Neural cell (in vitro differentiated cells): ENCODE measurements around the gene CNTN6. TPM values are rescaled to one million over a fixed set of nuclear protein-coding genes. Genes with fewer than 3 reads are reported as not detected.

Experiments
- H2AFZ ChIP-seq: fragments of 200-600, 300-800 bp; sonication (generic), shearing (Covaris generic); 2 replicates; pipeline ENCODE4 v1.6.0; 2014; ENCODE audit warnings: low read depth, mild to moderate bottlenecking, antibody characterized with exemption, low read length, moderate library complexity
- H3F3A ChIP-seq: fragments of 200-600 bp; shearing (Covaris generic); 2 replicates; pipeline ENCODE4 v1.6.1; 2016; ENCODE audit warnings: mild to moderate bottlenecking, moderate library complexity, mixed read lengths, antibody characterized with exemption, low read length; ENCODE audit not compliant: insufficient read depth, poor library complexity, severe bottlenecking
- H3K27ac ChIP-seq: fragments of 200-600, 300-800 bp; sonication (generic), shearing (Covaris generic); 2 replicates; pipeline ENCODE4 v1.5.1; 2014; ENCODE audit warnings: mild to moderate bottlenecking, low read length, moderate library complexity
- H3K27me3 ChIP-seq: fragments of 300-800, 200-600 bp; sonication (generic), shearing (Covaris generic); 2 replicates; pipeline ENCODE4 v1.6.0; 2014; ENCODE audit warnings: mild to moderate bottlenecking, low read depth, low read length, moderate library complexity; ENCODE audit not compliant: insufficient read depth
- H3K36me3 ChIP-seq: fragments of 300-800, 200-600 bp; sonication (generic), shearing (Covaris generic); 2 replicates; pipeline ENCODE4 v1.5.1; 2014; ENCODE audit warnings: mild to moderate bottlenecking, antibody characterized with exemption, low read length, moderate library complexity; ENCODE audit not compliant: insufficient read depth
- H3K4me2 ChIP-seq: fragments of 300-800, 200-600 bp; sonication (generic), shearing (Covaris generic); 2 replicates; pipeline ENCODE4 v1.6.0; 2014; ENCODE audit warnings: mild to moderate bottlenecking, low read length
- H3K4me3 ChIP-seq: fragments of 300-800, 200-600 bp; sonication (generic), shearing (Covaris generic); 2 replicates; pipeline ENCODE4 v1.5.1; 2014; ENCODE audit warnings: mild to moderate bottlenecking, low read length, moderate library complexity
- H3K79me2 ChIP-seq: fragments of 200-600 bp; shearing (Covaris generic); replicated peaks from 2 replicates; pipeline ENCODE4 v1.6.0; 2014; ENCODE audit warnings: mild to moderate bottlenecking, low read length, moderate library complexity; ENCODE audit not compliant: insufficient read depth
- H3K9ac ChIP-seq: fragments of 300-800, 200-600 bp; sonication (generic), shearing (Covaris generic); 2 replicates; pipeline ENCODE4 v1.6.1; 2016; ENCODE audit warnings: mild to moderate bottlenecking, low read length, mixed read lengths
- H3K9me2 ChIP-seq: fragments of 200-600 bp; shearing (Covaris generic); 2 replicates; pipeline ENCODE4 v1.6.1; 2016; ENCODE audit warnings: mild to moderate bottlenecking, low read length, mixed read lengths; ENCODE audit not compliant: insufficient read depth
- H3K9me3 ChIP-seq: fragments of 200-600, 300-800 bp; sonication (generic), shearing (Covaris generic); 2 replicates; pipeline ENCODE4 v1.6.1; 2016; ENCODE audit warnings: mild to moderate bottlenecking, mixed run types, low read length, moderate library complexity, mixed read lengths
- H4K20me1 ChIP-seq: fragments of 200-600 bp; shearing (Covaris generic); 2 replicates; pipeline ENCODE4 v1.6.1; 2016; ENCODE audit warnings: mild to moderate bottlenecking, mixed run types; ENCODE audit not compliant: insufficient read depth
- EP300 ChIP-seq: fragments of 450-650 bp; conservative IDR thresholded peaks from 2 replicates; pipeline ENCODE4 v1.6.1; 2014; ENCODE audit warnings: antibody characterized with exemption, mild to moderate bottlenecking, moderate library complexity; ENCODE audit not compliant: poor library complexity, severe bottlenecking
- EZH2 ChIP-seq: fragments of 200-600, 300-800 bp; shearing (Covaris generic), sonication (generic); IDR thresholded peaks from 2 replicates; pipeline ENCODE4 v1.6.1; 2014; ENCODE audit warnings: antibody characterized with exemption, low read length, borderline replicate concordance, mild to moderate bottlenecking; ENCODE audit not compliant: insufficient read depth, poor library complexity, severe bottlenecking
- MXI1 ChIP-seq: fragments of 450-650 bp; conservative IDR thresholded peaks from 2 replicates; pipeline ENCODE4 v1.6.1; 2014; ENCODE audit warnings: antibody characterized with exemption, mild to moderate bottlenecking; ENCODE audit not compliant: poor library complexity, severe bottlenecking
- POLR2AphosphoS5 ChIP-seq: IDR thresholded peaks from 2 replicates; pipeline ENCODE4 v1.6.1; 2012
- RAD21 ChIP-seq: fragments of 450-650 bp; conservative IDR thresholded peaks from 2 replicates; pipeline ENCODE4 v1.6.1; 2014; ENCODE audit warnings: antibody characterized with exemption, mild to moderate bottlenecking, moderate library complexity
- SMC3 ChIP-seq: fragments of 450-650 bp; conservative IDR thresholded peaks from 2 replicates; pipeline ENCODE4 v1.6.1; 2014; ENCODE audit warnings: antibody characterized with exemption, mild to moderate bottlenecking, moderate library complexity; ENCODE audit not compliant: poor library complexity
- TAF1 ChIP-seq: IDR thresholded peaks from 2 replicates; pipeline ENCODE4 v1.6.1; 2012; ENCODE audit warnings: low read depth
- polyA minus RNA-seq: library from RNA; depleted of rRNA, polyadenylated mRNA; stranded (reverse); fragments of >200 nt; gene quantifications from 2 replicates; pipeline ENCODE4 v1.2.3, GENCODE V29; 2014
- polyA plus RNA-seq: library from polyadenylated mRNA; depleted of rRNA; stranded (reverse); fragments of >200 nt; gene quantifications from 2 replicates; pipeline ENCODE4 v1.2.3, GENCODE V29; 2014
- TF ChIP-seq, protein P1 (sequence below): fragments of 450-650 bp; IDR thresholded peaks from 2 replicates; pipeline ENCODE4 v1.5.1; 2014; ENCODE audit warnings: antibody characterized with exemption, mild to moderate bottlenecking, moderate library complexity; ENCODE audit not compliant: poor library complexity, severe bottlenecking
- TF ChIP-seq, protein P2 (sequence below): IDR thresholded peaks from 2 replicates; pipeline ENCODE4 v1.6.1; 2012; ENCODE audit warnings: borderline replicate concordance

The CNTN6 gene
- polyA plus RNA-seq, result 1.7 and 1.8 TPM in 2 replicates
- 5.8 and 8.2 TPM in 2 replicates for polyA minus RNA-seq

DNA sequence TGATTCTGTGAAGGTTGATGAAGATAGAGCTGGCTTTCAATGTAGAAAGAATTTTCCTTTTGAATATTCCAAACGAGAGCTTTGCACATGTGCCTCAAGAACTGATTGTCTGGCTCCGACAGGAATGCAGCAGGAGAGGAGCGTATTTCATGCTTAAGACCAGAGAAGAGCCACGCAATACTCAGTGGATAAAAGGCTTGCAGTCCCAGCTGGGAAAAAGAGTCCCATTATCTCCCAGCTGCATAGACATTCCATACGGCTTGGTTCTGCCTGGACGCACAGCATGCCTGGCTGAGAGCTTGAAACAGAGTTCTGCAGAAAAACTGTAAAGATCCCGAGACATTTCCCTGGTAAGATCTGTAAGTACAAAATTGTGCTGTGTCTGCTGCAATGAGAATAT, at the start of gene CNTN6:
Gene CNTN6, plus strand, starts transcription at position 254 of the 400 bp plus-strand sequence. CDS start 54,985 bp downstream, outside the sequence.
- peak within 1 kb of the TSS; percentile 59 for H3K27ac ChIP-seq
- no peaks in the 10 kb centered on the region for H3K9me3 ChIP-seq
- peak within 1 kb of the TSS; percentile 37 for H2AFZ ChIP-seq

DNA sequence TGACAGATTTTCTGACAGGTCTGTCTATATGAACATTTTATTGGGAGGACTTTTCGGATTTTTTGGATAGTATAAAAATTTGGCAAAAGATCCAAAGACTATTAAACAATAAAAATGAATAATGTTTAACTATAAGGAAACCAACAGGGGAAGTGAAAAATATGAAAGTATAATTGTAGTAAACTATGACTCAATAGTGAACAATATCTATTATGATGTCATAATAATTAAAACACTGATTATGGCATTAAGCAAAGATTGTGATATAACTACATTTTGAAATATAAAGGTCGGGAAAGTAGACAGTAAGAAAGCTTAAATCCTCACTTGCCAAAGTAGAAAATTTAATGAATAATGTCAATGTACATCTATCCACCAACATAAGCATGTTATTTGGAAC, 44.3 kb upstream of the CNTN6 start:
- TF ChIP-seq EP300 (no peak), EZH2 (no peak), SMC3 (no peak), TAF1 (no peak), MXI1 (no peak), POLR2AphosphoS5 (no peak), RAD21 (no peak)
- TF ChIP-seq, protein P1, sequence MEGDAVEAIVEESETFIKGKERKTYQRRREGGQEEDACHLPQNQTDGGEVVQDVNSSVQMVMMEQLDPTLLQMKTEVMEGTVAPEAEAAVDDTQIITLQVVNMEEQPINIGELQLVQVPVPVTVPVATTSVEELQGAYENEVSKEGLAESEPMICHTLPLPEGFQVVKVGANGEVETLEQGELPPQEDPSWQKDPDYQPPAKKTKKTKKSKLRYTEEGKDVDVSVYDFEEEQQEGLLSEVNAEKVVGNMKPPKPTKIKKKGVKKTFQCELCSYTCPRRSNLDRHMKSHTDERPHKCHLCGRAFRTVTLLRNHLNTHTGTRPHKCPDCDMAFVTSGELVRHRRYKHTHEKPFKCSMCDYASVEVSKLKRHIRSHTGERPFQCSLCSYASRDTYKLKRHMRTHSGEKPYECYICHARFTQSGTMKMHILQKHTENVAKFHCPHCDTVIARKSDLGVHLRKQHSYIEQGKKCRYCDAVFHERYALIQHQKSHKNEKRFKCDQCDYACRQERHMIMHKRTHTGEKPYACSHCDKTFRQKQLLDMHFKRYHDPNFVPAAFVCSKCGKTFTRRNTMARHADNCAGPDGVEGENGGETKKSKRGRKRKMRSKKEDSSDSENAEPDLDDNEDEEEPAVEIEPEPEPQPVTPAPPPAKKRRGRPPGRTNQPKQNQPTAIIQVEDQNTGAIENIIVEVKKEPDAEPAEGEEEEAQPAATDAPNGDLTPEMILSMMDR, result no peak
- TF ChIP-seq, protein P2, sequence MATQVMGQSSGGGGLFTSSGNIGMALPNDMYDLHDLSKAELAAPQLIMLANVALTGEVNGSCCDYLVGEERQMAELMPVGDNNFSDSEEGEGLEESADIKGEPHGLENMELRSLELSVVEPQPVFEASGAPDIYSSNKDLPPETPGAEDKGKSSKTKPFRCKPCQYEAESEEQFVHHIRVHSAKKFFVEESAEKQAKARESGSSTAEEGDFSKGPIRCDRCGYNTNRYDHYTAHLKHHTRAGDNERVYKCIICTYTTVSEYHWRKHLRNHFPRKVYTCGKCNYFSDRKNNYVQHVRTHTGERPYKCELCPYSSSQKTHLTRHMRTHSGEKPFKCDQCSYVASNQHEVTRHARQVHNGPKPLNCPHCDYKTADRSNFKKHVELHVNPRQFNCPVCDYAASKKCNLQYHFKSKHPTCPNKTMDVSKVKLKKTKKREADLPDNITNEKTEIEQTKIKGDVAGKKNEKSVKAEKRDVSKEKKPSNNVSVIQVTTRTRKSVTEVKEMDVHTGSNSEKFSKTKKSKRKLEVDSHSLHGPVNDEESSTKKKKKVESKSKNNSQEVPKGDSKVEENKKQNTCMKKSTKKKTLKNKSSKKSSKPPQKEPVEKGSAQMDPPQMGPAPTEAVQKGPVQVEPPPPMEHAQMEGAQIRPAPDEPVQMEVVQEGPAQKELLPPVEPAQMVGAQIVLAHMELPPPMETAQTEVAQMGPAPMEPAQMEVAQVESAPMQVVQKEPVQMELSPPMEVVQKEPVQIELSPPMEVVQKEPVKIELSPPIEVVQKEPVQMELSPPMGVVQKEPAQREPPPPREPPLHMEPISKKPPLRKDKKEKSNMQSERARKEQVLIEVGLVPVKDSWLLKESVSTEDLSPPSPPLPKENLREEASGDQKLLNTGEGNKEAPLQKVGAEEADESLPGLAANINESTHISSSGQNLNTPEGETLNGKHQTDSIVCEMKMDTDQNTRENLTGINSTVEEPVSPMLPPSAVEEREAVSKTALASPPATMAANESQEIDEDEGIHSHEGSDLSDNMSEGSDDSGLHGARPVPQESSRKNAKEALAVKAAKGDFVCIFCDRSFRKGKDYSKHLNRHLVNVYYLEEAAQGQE, result no peak
- no peaks in the 10 kb centered on the region for H3K27me3 ChIP-seq
- H4K20me1 ChIP-seq, result no peaks in the 10 kb centered on the region
- H3K36me3 ChIP-seq, result no peaks in the 10 kb centered on the region
- H3K79me2 ChIP-seq, result no peaks in the 10 kb centered on the region
- H2AFZ ChIP-seq, result no peak overlapping the region
- no peak overlapping the region for H3K9ac ChIP-seq
- no peaks in the 10 kb centered on the region for H3F3A ChIP-seq
- H3K4me3 ChIP-seq, result no peak overlapping the region
- no peak overlapping the region for H3K4me2 ChIP-seq
- no peaks in the 10 kb centered on the region for H3K9me3 ChIP-seq
- no peaks in the 10 kb centered on the region for H3K9me2 ChIP-seq
- no peak overlapping the region for H3K27ac ChIP-seq

More for the DNA sequence above, at the start of gene CNTN6:
- Histone ChIP-seq H3F3A (peaks cover 3% of the 10 kb centered on the region), H3K4me2 (peak within 1 kb of the TSS; percentile 63), H3K27me3 (no peaks in the 10 kb centered on the region), H4K20me1 (no peaks in the 10 kb centered on the region), H3K9me2 (no peaks in the 10 kb centered on the region), H3K79me2 (no peaks in the 10 kb centered on the region), H3K36me3 (no peaks in the 10 kb centered on the region), H3K9ac (peak within 1 kb of the TSS; percentile 47), H3K4me3 (peak within 1 kb of the TSS; percentile 58)
- TF ChIP-seq, protein P2, result peak; percentile 94
- peak; percentile 29 for TF ChIP-seq SMC3
- TF ChIP-seq, protein P1, result no peak
- peak; percentile 43 for TF ChIP-seq RAD21
- peak; percentile 36 for TF ChIP-seq POLR2AphosphoS5
- TF ChIP-seq TAF1, result no peak
